HG03039 (cell line): ENCODE data around the gene SLC12A2.

Experiments
- ATAC-seq: cut with Tn5 transposase; IDR thresholded peaks from one replicate; pipeline ENCODE4 v1.9.1; 2021; ENCODE audit warnings: mild to moderate bottlenecking, moderate library complexity; ENCODE audit not compliant: unreplicated experiment

Gene SLC12A2

GRCh38 chr5:128093368-128093767 lies 9.8 kb downstream of the SLC12A2 start:
- no peak for ATAC-seq

- ATAC-seq, result no peak
These were observed 13.7 kb downstream of the SLC12A2 start for GRCh38 chr5:128097224-128097623.

DNA sequence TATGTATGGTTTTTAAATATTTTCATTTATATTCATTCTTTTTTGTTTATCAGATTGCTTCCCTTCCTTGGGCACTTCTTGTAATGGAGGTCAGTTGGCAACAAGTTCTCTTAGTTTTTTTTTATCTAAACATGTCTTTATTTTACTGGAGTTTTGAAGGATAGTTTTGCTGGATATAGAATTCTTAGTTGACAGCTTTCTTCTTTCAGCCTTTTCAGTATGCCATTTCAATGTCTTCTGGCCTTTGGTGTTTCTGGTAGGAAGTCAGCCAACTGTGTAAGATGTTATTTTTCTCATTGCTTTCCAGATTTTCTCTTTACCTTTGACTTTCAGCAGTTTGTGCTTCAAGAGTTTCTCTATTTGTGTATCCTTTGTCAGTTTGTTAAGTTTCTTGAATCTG lies 14.2 kb downstream of the SLC12A2 start:
- no peak for ATAC-seq

- no peak for ATAC-seq
These were observed 16.4 kb downstream of the SLC12A2 start for GRCh38 chr5:128099944-128100343.

GRCh38 chr5:128100860-128101557 lies 17.4 kb downstream of the SLC12A2 start:
- no peak for ATAC-seq

DNA sequence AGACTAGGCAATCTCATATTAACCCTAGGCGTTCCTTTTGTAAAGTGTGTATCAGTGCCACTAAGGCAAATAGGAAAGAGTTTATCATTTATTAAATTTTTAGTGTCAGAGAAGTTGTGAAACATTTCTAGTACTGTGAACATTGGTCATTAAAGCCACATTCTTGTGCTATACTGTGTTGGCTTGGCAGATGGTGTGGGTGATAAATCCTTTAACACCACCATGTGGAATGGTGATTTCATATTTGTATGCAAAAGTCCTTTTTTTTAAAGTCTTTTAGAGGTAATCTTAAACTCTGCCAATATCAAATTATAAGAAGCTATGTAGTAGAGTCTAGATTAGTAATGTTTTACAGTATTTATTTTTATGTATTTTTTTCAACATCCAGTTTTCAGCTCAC lies 18.1 kb downstream of the SLC12A2 start:
- no peak for ATAC-seq

- ATAC-seq, result no peak
These were observed 21.6 kb downstream of the SLC12A2 start for GRCh38 chr5:128105203-128105602.

- no peak for ATAC-seq
These were observed 25.6 kb downstream of the SLC12A2 start for GRCh38 chr5:128109138-128109537.

DNA sequence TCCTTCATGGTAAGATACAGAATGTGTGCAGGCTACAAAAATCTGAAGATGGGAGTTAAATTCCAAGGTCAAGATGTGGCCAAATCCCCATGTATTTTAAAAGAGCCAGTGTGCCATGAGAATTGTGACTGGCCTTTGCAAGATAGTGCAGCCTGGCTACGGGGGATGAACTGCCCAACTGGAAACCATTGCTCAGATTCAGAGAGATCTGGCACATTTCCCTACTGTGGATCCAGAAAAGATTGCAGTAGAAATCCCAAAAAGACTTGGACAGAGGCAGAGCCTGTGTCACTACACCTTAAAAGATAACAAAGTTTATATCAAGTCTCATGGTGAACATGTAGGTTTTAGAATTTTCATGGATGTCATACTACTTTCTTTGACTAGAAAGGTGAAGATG lies 26.2 kb downstream of the SLC12A2 start:
- no peak for ATAC-seq

GRCh38 chr5:128111818-128112448 lies 28.4 kb downstream of the SLC12A2 start:
- ATAC-seq, result no peak

GRCh38 chr5:128116445-128116844 lies 32.9 kb downstream of the SLC12A2 start:
- ATAC-seq, result no peak

GRCh38 chr5:128118214-128118613 lies 34.6 kb downstream of the SLC12A2 start:
- no peak for ATAC-seq

GRCh38 chr5:128121651-128122050 lies 38.1 kb downstream of the SLC12A2 start:
- no peak for ATAC-seq

GRCh38 chr5:128123936-128124335 lies 40.4 kb downstream of the SLC12A2 start:
- ATAC-seq, result no peak

DNA sequence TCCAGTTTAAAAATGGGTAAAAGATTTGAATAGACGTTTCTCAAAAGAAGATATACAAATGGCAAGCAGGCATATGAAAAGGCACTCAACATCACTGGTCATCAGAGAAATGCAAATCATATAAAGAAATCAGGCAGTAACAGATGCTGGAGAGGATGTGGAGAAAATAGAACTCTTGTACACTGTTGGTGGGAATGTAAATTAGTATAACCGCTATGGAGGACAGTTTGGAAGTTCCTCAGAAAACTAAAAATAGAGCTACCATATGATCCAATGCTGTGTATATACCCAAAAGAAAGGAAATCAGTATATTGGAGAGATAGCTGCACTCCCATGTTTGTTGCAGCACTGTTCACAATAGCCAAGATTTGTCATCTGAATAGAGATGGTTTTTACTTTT lies 42.7 kb downstream of the SLC12A2 start:
- no peak for ATAC-seq

GRCh38 chr5:128132499-128132898 lies 48.9 kb downstream of the SLC12A2 start:
- ATAC-seq, result no peak

- no peak for ATAC-seq
These were observed 51.7 kb downstream of the SLC12A2 start for GRCh38 chr5:128135286-128135685.

DNA sequence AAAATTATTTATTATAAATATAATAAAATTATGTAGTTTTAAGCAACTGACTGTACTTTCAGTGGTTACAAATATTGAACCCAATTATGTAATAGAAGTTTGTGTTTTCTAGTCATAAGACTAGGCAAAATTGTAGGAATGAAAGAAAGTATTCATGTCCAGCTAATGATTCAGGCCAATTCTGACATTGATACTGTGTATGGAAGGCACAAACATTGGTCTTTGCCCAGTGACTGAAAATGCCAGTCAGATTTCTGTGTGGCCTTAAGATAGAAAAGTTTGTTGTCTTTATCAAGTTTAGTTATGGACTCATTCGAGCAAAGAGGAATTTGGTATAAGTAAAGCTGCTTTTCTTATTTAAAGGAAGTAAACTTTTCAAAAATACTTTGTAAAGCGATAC lies 60.3 kb downstream of the SLC12A2 start:
- no peak for ATAC-seq

DNA sequence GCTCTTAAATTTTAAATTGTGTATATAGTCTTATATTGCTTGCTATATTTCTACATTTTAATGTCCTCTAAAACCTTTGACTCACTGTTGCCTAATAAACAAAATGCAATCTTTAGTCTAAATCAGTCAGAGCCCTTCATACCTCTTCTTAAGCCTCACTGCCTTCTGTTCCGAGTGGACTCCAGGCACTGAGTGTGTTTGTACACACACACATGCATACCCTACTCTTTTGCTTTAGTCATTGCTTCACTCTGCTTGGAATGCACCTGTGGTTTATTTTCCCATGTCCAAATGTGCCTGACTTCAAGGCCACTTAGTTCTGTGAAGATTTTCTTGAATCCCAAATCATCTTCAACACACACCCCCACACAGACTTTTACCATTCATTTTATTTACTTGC lies 60.9 kb downstream of the SLC12A2 start:
- no peak for ATAC-seq

GRCh38 chr5:128146671-128147070 lies 63.1 kb downstream of the SLC12A2 start:
- no peak for ATAC-seq

- ATAC-seq, result no peak
These were observed 71.4 kb downstream of the SLC12A2 start for GRCh38 chr5:128154943-128155342.

- no peak for ATAC-seq
These were observed 72.2 kb downstream of the SLC12A2 start for GRCh38 chr5:128155776-128156175.

- no peak for ATAC-seq
These were observed 73.0 kb downstream of the SLC12A2 start for GRCh38 chr5:128156521-128156920.
